Measurements from ENCODE around the gene PGAM2. TPM values are rescaled to one million over a fixed set of nuclear protein-coding genes. Genes with fewer than 3 reads are reported as not detected.

The PGAM2 gene
- total RNA-seq, 1 donor from 2014 or later: 671 TPM

DNA sequence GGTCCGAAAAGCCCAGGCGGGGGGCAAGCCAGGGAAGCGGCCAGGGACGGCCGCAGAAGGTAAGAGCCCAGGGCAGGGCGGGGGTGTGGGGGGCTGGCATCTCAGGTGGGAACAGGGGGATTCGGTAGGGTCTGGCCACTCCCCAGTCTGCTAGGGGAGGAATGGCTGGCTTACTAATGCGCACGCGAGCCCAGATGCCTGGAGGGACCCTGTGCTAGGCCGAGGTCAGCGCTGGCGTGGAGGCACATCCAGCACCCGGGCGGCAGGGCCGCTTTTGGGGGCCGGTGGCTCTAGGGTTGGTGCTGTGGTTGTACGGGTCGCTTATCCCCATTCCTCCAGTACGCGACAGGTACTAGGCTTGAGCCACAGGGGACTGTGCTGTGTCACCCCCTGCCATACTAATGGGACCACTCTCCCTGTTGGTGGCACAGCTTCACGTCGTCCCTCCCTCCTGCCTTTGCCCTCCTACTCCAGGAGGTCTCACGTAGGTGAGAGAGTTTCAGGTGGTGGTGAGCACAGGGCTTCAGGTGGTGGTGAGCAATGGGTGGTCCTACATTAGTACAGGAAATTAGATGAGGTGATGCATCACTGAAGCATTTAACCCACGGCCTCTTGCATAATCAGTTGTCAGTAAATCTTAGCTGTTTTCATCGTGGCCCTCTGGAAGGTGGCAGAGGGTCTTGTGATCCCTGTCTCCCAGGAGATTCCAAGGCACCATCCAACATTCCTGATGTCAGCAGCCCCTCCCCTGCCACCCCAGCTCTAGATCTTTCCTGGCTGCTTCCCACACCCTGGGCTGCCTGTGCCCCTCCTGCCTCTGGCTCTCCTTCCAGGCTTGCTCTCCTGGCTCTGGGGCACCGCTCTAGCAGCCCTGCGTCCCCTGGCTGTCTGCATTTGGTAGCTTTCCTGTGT is 39.7 kb upstream of the PGAM2 start:
- H3K27me3 ChIP-seq (ENCODE audit: low read depth): peaks cover 10% of the 10 kb centered on the region
- no peak for DNase-seq
- peak overlapping the region; percentile 69 for H3K4me3 ChIP-seq
- TF ChIP-seq, protein P1, sequence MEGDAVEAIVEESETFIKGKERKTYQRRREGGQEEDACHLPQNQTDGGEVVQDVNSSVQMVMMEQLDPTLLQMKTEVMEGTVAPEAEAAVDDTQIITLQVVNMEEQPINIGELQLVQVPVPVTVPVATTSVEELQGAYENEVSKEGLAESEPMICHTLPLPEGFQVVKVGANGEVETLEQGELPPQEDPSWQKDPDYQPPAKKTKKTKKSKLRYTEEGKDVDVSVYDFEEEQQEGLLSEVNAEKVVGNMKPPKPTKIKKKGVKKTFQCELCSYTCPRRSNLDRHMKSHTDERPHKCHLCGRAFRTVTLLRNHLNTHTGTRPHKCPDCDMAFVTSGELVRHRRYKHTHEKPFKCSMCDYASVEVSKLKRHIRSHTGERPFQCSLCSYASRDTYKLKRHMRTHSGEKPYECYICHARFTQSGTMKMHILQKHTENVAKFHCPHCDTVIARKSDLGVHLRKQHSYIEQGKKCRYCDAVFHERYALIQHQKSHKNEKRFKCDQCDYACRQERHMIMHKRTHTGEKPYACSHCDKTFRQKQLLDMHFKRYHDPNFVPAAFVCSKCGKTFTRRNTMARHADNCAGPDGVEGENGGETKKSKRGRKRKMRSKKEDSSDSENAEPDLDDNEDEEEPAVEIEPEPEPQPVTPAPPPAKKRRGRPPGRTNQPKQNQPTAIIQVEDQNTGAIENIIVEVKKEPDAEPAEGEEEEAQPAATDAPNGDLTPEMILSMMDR (IDR thresholded peaks at IDR 0.05; ENCODE audit: borderline replicate concordance): no peak
- H3K36me3 ChIP-seq: no peaks in the 10 kb centered on the region
- peaks cover 32% of the 10 kb centered on the region for H3K4me1 ChIP-seq
- H3K9me3 ChIP-seq (replicated peaks): no peaks in the 10 kb centered on the region
- peak overlapping the region; percentile 70 for H3K27ac ChIP-seq (replicated peaks)
- intact Hi-C loops (cut with micrococcal nuclease): no loop called here

DNA sequence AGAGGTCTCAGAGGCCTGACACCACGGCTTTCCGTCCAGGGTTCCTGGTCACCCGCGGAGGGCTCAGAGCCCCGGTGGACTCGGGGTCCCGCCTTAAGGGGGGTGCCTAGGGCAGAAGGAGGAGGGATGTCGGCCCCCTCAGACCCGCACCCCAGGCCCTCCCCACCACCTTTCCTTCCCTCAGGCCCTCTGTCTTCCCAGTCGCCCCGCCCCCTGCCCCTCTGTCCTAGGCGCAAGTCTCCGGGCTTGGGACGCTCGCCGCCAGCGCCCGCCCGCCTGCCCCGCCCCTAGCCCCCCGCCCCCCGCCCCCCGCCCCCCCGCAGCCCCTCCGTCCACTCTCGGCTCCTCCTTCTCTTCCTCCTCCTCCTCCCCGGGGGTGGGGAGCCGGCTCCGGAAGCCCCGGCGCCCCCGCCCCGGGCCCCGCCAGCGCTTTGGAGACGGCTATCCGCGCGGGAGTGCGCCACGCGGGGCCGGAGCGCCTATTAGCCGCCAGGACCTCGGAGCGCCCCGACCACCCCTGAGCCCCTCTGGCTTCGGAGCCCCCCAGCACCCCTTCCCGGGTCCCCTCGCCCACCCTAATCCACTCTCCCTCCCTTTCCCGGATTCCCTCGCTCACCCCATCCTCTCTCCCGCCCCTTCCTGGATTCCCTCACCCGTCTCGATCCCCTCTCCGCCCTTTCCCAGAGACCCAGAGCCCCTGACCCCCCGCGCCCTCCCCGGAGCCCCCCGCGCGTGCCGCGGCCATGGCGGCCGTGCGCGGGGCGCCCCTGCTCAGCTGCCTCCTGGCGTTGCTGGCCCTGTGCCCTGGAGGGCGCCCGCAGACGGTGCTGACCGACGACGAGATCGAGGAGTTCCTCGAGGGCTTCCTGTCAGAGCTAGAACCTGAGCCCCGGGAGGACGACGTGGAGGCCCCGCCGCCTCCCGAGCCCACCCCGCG is 38.8 kb upstream of the PGAM2 start, which contains the start of gene AEBP1:
Gene AEBP1, plus strand, starts transcription at position 423 of the 937 bp plus-strand sequence. Its CDS starts 321 bp downstream, at position 744.
- intact Hi-C loops (cut with micrococcal nuclease): no loop called here
- H3K4me1 ChIP-seq: peaks cover 41% of the 10 kb centered on the region
- no peaks in the 10 kb centered on the region for H3K9me3 ChIP-seq (replicated peaks)
- peak within 1 kb of the TSS; percentile 70 for H3K27ac ChIP-seq (replicated peaks)
- TF ChIP-seq, protein P1 (IDR thresholded peaks at IDR 0.05; ENCODE audit: borderline replicate concordance): no peak
- H3K4me3 ChIP-seq: peak within 1 kb of the TSS; percentile 69
- no peak for DNase-seq
- H3K36me3 ChIP-seq: no peaks in the 10 kb centered on the region
- H3K27me3 ChIP-seq (ENCODE audit: low read depth): peaks cover 10% of the 10 kb centered on the region

DNA sequence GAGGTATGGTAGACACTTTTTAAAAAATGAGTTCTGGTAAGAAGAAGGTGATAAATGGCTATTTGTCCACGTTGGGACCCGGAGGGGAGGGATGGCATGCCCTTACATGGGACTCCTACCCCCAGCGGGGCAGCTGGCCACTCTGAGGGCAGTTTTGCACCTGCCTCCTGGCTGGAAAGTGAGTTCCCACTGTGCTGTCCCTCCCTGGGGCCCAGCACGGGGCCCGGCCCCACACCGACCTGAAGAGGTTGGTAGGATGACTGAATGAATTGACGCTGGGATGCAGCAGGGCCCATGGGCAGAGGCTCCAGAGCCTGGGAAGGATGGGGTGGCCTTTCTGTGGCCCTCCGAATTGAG is 38.2 kb upstream of the PGAM2 start:
- Histone ChIP-seq H3K27me3 (ENCODE audit: low read depth) (peaks cover 10% of the 10 kb centered on the region), H3K27ac (replicated peaks) (peak overlapping the region; percentile 28), H3K4me3 (peak overlapping the region; percentile 69), H3K9me3 (replicated peaks) (no peaks in the 10 kb centered on the region), H3K36me3 (no peaks in the 10 kb centered on the region), H3K4me1 (peaks cover 41% of the 10 kb centered on the region)
- intact Hi-C loops (cut with micrococcal nuclease): no loop called here
- TF ChIP-seq, protein P1 (IDR thresholded peaks at IDR 0.05; ENCODE audit: borderline replicate concordance): no peak
- no peak for DNase-seq

DNA sequence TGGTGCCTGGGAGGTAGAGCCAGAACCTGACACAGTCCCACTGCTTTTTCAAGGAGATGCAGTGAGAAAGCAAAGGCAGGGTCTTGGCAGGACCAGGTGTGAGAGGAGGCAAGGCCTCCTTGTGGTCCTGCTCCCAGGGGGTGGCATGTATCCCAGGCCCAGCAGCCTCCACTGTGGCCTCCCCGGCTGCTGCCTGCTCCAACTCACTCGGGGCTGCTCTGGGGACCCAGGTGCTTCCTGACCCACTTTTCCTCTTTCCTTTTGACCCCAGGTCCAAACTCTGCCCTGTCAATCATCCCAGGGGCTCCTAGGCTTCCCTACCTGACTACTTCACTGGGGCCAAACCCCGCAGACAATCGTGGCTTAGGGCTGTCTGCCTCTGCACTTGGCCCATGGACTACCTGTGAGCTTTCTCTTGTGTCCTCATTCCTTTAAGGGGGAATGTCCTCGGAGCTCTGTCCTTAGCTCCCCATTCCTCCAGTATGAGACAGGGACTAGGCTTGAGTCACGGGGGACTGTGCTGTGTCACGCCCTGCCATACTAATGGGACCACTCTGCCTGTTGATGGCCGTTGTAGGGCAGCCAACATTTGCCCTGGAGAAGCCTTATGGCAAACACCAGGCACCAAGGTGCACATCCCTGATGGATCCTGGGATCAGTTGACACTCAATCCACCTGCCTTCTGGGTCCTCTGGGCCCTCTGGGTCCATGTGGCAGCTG is 37.6 kb upstream of the PGAM2 start:
- Histone ChIP-seq H3K4me1 (peaks cover 41% of the 10 kb centered on the region), H3K27me3 (ENCODE audit: low read depth) (peaks cover 10% of the 10 kb centered on the region), H3K36me3 (no peaks in the 10 kb centered on the region), H3K4me3 (no peak overlapping the region), H3K27ac (replicated peaks) (peak overlapping the region; percentile 28), H3K9me3 (replicated peaks) (no peaks in the 10 kb centered on the region)
- DNase-seq: no peak
- TF ChIP-seq, protein P1 (IDR thresholded peaks at IDR 0.05; ENCODE audit: borderline replicate concordance): no peak
- intact Hi-C loops (cut with micrococcal nuclease): no loop called here

All from left ventricle myocardium inferior (tissue), 1 donor.